DOHH2 (cell line): ENCODE results near the gene C17orf114.

ENCODE experiments used
- H3F3A ChIP-seq: fragments of 200-600 bp; sonication (generic), shearing (Covaris generic); 2 replicates; pipeline ENCODE4 v1.6.0; 2016; ENCODE audit warnings: antibody characterized with exemption, mild to moderate bottlenecking; ENCODE audit not compliant: control insufficient read depth, insufficient read depth
- H3K27ac ChIP-seq: fragments of 200-600 bp; sonication (generic); 2 replicates; pipeline ENCODE4 v1.5.1; 2014; ENCODE audit warnings: low read depth, mild to moderate bottlenecking, low read length, moderate library complexity
- H3K27me3 ChIP-seq: fragments of 200-600 bp; sonication (generic); 2 replicates; pipeline ENCODE4 v1.6.1; 2014; ENCODE audit warnings: mild to moderate bottlenecking, low read length, mixed read lengths; ENCODE audit not compliant: control insufficient read depth
- H3K36me3 ChIP-seq: fragments of 200-600 bp; sonication (generic); 2 replicates; pipeline ENCODE4 v1.6.1; 2014; ENCODE audit warnings: mild to moderate bottlenecking, low read length, moderate library complexity, mixed read lengths; ENCODE audit not compliant: control insufficient read depth
- H3K4me1 ChIP-seq: fragments of 200-600 bp; sonication (generic); 2 replicates; pipeline ENCODE4 v1.6.1; 2014; ENCODE audit warnings: mild to moderate bottlenecking, low read length, mixed read lengths; ENCODE audit not compliant: control insufficient read depth
- H3K4me2 ChIP-seq: fragments of 200-600 bp; sonication (generic); 2 replicates; pipeline ENCODE4 v1.6.0; 2014; ENCODE audit warnings: mild to moderate bottlenecking, low read length, moderate library complexity
- H3K4me3 ChIP-seq: fragments of 200-600 bp; sonication (generic); 2 replicates; pipeline ENCODE4 v1.5.1; 2014; ENCODE audit warnings: mild to moderate bottlenecking, low read length, mixed read lengths
- H3K79me2 ChIP-seq: fragments of 200-600 bp; sonication (generic); 2 replicates; pipeline ENCODE4 v1.6.1; 2014; ENCODE audit warnings: mild to moderate bottlenecking, low read length, mixed read lengths; ENCODE audit not compliant: control insufficient read depth
- H3K9me2 ChIP-seq: fragments of 200-600 bp; sonication (generic); replicated peaks from 2 replicates; pipeline ENCODE4 v1.6.1; 2014; ENCODE audit warnings: mild to moderate bottlenecking, low read length, mixed read lengths; ENCODE audit not compliant: control insufficient read depth
- H3K9me3 ChIP-seq: fragments of 200-600 bp; sonication (generic); 2 replicates; pipeline ENCODE4 v1.6.1; 2014; ENCODE audit warnings: antibody characterized with exemption, low read length, mixed read lengths; ENCODE audit not compliant: control insufficient read depth, insufficient read depth
- H4K20me1 ChIP-seq: fragments of 200-600 bp; sonication (generic); 2 replicates; pipeline ENCODE4 v1.6.0; 2014; ENCODE audit warnings: low read depth, mild to moderate bottlenecking, antibody characterized with exemption, low read length, moderate library complexity; ENCODE audit not compliant: control insufficient read depth, insufficient read depth
- CTCF ChIP-seq: fragments of 200-600 bp; sonication (generic); IDR thresholded peaks from one replicate; pipeline ENCODE4 v1.5.1; 2014; ENCODE audit warnings: antibody characterized with exemption, mild to moderate bottlenecking, low read depth, low read length; ENCODE audit not compliant: poor library complexity, severe bottlenecking
- EZH2phosphoT487 ChIP-seq: fragments of 200-600 bp; sonication (generic); IDR thresholded peaks from 2 replicates; pipeline ENCODE4 v1.6.1; 2017; ENCODE audit warnings: borderline replicate concordance, mild to moderate bottlenecking, antibody characterized with exemption, low read length, moderate library complexity, mixed read lengths

The C17orf114 gene

GRCh38 chr17:4772235-4772613 lies 29.9 kb downstream of the C17orf114 start:
- Histone ChIP-seq H3K4me1 (peaks cover 9% of the 10 kb centered on the region), H3K4me2 (no peak overlapping the region), H4K20me1 (no peaks in the 10 kb centered on the region), H3K9me2 (no peaks in the 10 kb centered on the region), H3K9me3 (no peaks in the 10 kb centered on the region), H3K4me3 (no peak overlapping the region), H3K79me2 (no peaks in the 10 kb centered on the region), H3F3A (no peaks in the 10 kb centered on the region), H3K36me3 (no peaks in the 10 kb centered on the region), H3K27ac (no peak overlapping the region), H3K27me3 (peaks cover 7% of the 10 kb centered on the region)
- no peak for TF ChIP-seq CTCF
- TF ChIP-seq EZH2phosphoT487 = no peak

- H3K79me2 ChIP-seq = no peaks in the 10 kb centered on the region
- H3K9me3 ChIP-seq = no peaks in the 10 kb centered on the region
- no peak within 1 kb of the TSS for H3K4me2 ChIP-seq
Observed at GRCh38 chr17:4771519-4772234, 30.5 kb downstream of the C17orf114 start, which contains the start of gene TM4SF5. Gene TM4SF5, plus strand, starts transcription at chr17:4771886. Its CDS starts 37 bp downstream, at chr17:4771923.

GRCh38 chr17:4769628-4770027 lies 32.5 kb downstream of the C17orf114 start:
- no peaks in the 10 kb centered on the region for H3K9me2 ChIP-seq
- no peaks in the 10 kb centered on the region for H3F3A ChIP-seq
- no peak overlapping the region for H3K4me3 ChIP-seq
- peaks cover 7% of the 10 kb centered on the region for H3K27me3 ChIP-seq
- peaks cover 8% of the 10 kb centered on the region for H3K4me1 ChIP-seq
- no peaks in the 10 kb centered on the region for H3K36me3 ChIP-seq
- H3K79me2 ChIP-seq = no peaks in the 10 kb centered on the region
- no peak overlapping the region for H3K4me2 ChIP-seq
- TF ChIP-seq CTCF = no peak
- no peak for TF ChIP-seq EZH2phosphoT487
- H3K27ac ChIP-seq = no peak overlapping the region
- no peaks in the 10 kb centered on the region for H4K20me1 ChIP-seq
- H3K9me3 ChIP-seq = no peaks in the 10 kb centered on the region

More at GRCh38 chr17:4771519-4772234, 30.5 kb downstream of the C17orf114 start, which contains the start of gene TM4SF5:
- Histone ChIP-seq H3K4me3 (no peak within 1 kb of the TSS), H4K20me1 (no peaks in the 10 kb centered on the region), H3K36me3 (no peaks in the 10 kb centered on the region), H3F3A (no peaks in the 10 kb centered on the region), H3K27ac (no peak within 1 kb of the TSS), H3K4me1 (peaks cover 9% of the 10 kb centered on the region), H3K27me3 (peaks cover 7% of the 10 kb centered on the region), H3K9me2 (no peaks in the 10 kb centered on the region)
- no peak for TF ChIP-seq CTCF
